Measurements from ENCODE around the gene LMO7.

- no peak for TF ChIP-seq CTCF (IDR thresholded peaks at IDR 0.05; ENCODE audit: insufficient read depth, low read length)
- TF ChIP-seq REST (IDR thresholded peaks at IDR 0.05; ENCODE audit: insufficient replicate concordance, low read depth): no peak
- TF ChIP-seq GABPA (IDR thresholded peaks at IDR 0.05; ENCODE audit: low read depth): no peak
- TF ChIP-seq POLR2AphosphoS5 (IDR thresholded peaks at IDR 0.05; ENCODE audit: low read depth): no peak
- no peak for TF ChIP-seq SPI1 (IDR thresholded peaks at IDR 0.05; ENCODE audit: borderline replicate concordance, low read depth)
Measured at GRCh38 chr13:75847588-75847987, 211.5 kb downstream of the LMO7 start.
